K562 (cell line): ENCODE measurements around the gene ADORA2B. TPM values are rescaled to one million over a fixed set of nuclear protein-coding genes. Genes with fewer than 3 reads are reported as not detected.

Experiments
- ARID1B ChIP-seq: fragments of 450-650 bp; IDR thresholded peaks from 2 replicates; pipeline ENCODE4 v1.6.1; 2016; ENCODE audit warnings: antibody characterized with exemption, mild to moderate bottlenecking, inconsistent platforms
- BMI1 ChIP-seq: fragments of 150-350 bp; IDR thresholded peaks from 2 replicates; pipeline ENCODE4 v1.6.1; 2014; ENCODE audit warnings: low read length
- C11orf30 ChIP-seq: fragments of 450-650 bp; IDR thresholded peaks from 2 replicates; pipeline ENCODE4 v1.6.1; 2016; ENCODE audit warnings: low read depth, mild to moderate bottlenecking
- HDAC3 ChIP-seq: fragments of 450-650 bp; IDR thresholded peaks from 2 replicates; pipeline ENCODE4 v1.6.1; 2018; ENCODE audit warnings: borderline replicate concordance, mild to moderate bottlenecking, moderate library complexity; ENCODE audit not compliant: partially characterized antibody
- HNRNPLL ChIP-seq: fragments of 200-400 bp; formaldehyde crosslinking; IDR thresholded peaks from 2 replicates; pipeline ENCODE4 v1.6.1; 2017; ENCODE audit warnings: low read length, low read depth, mild to moderate bottlenecking; ENCODE audit not compliant: poor library complexity, severe bottlenecking
- MAFG ChIP-seq: fragments of 450-650 bp; conservative IDR thresholded peaks from 2 replicates; pipeline ENCODE4 v1.6.1; 2016; ENCODE audit warnings: missing genetic modification characterization, missing compliant biosample characterization
- MED1 ChIP-seq: sonication (generic); formaldehyde crosslinking; IDR thresholded peaks from 2 replicates; pipeline ENCODE4 v1.8.1; 2023; ENCODE audit warnings: missing genetic modification reagents, borderline replicate concordance
- NCOA1 ChIP-seq: fragments of 450-650 bp; IDR thresholded peaks from 2 replicates; pipeline ENCODE4 v1.6.1; 2016; ENCODE audit warnings: low read depth
- TRIM24 ChIP-seq, 2 experiments: fragments of 450-650 bp; IDR thresholded peaks; 2 replicates each; pipeline ENCODE4 v1.6.1; 2016
- YBX1 ChIP-seq: fragments of 450-650 bp; IDR thresholded peaks from 2 replicates; pipeline ENCODE4 v1.7.1; 2016; ENCODE audit warnings: mild to moderate bottlenecking
- ZBTB12 ChIP-seq: fragments of 250-450 bp; sonication (Bioruptor Pico); IDR thresholded peaks from 2 replicates; pipeline ENCODE4 v1.4.0; 2020
- ZNF408 ChIP-seq: fragments of 250-450 bp; sonication (Bioruptor Pico); IDR thresholded peaks from 2 replicates; pipeline ENCODE4 v1.4.0; 2020; ENCODE audit warnings: low read depth, mild to moderate bottlenecking, moderate library complexity
- ZNF561 ChIP-seq: fragments of 450-650 bp; formaldehyde crosslinking; conservative IDR thresholded peaks from 2 replicates; pipeline ENCODE4 v1.4.0; 2020; ENCODE audit warnings: mild to moderate bottlenecking, moderate library complexity
- ZNF57 ChIP-seq: fragments of 450-650 bp; formaldehyde crosslinking; IDR thresholded peaks from 2 replicates; pipeline ENCODE4 v1.4.0; 2020; ENCODE audit warnings: mild to moderate bottlenecking, moderate library complexity
- ZNF668 ChIP-seq: fragments of 250-450 bp; sonication (Bioruptor Pico); IDR thresholded peaks from 2 replicates; pipeline ENCODE4 v1.8.0; 2022; ENCODE audit warnings: mild to moderate bottlenecking, inconsistent platforms
- polyA plus RNA-seq, 8 experiments: library from polyadenylated mRNA; depleted of rRNA in 4 of 8; stranded (reverse) in 5 of 8; unstranded in 3 of 8; fragments of >200 nt; fragmentation: Nextera tagmentation in 2 of 8; fragmentation: Illumina TruSeq in 1 of 8; extraction: Ambion mirVana in 2 of 8; extraction: Trizol in 1 of 8; gene quantifications; 2 replicates each; pipeline versions ENCODE4 v1.2.1 to v1.2.3, GENCODE V29; 2011 to 2014; ENCODE audit warnings: inconsistent platforms in 1 of 8, missing spikeins in 1 of 8
- total RNA-seq, 7 experiments: library from RNA; depleted of rRNA in 6 of 7; stranded (reverse); fragments of >200 nt in 6 of 7; fragmentation: Illumina TruSeq in 2 of 7; extraction: Trizol in 2 of 7; gene quantifications; 2 replicates each; pipeline versions ENCODE4 v1.2.1 to v1.2.3, GENCODE V29; 2011 to 2021; ENCODE audit warnings: low replicate concordance in 1 of 7
- TF ChIP-seq, protein P1 (sequence below): fragments of 250-450 bp; sonication (Bioruptor Pico); IDR thresholded peaks from 2 replicates; pipeline ENCODE4 v1.5.0; 2021; ENCODE audit warnings: mild to moderate bottlenecking, borderline replicate concordance
- TF ChIP-seq, protein P2 (sequence below): fragments of 200-800 bp; sonication (Bioruptor generic); IDR thresholded peaks from 2 replicates; pipeline ENCODE4 v1.6.1; 2017; ENCODE audit warnings: missing genetic modification characterization, missing compliant biosample characterization
- TF ChIP-seq, protein P3 (sequence below): sonication (generic); formaldehyde crosslinking; IDR thresholded peaks from 2 replicates; pipeline ENCODE4 v1.9.0; 2022; ENCODE audit warnings: mild to moderate bottlenecking, missing genetic modification reagents

The ADORA2B gene
- total and polyA plus RNA-seq, 9 of the 15 experiments (the other 6 are each of a cell fraction or from before 2014, with no cell fraction given): 6.4 to 16.6 (median 10.5) TPM

DNA sequence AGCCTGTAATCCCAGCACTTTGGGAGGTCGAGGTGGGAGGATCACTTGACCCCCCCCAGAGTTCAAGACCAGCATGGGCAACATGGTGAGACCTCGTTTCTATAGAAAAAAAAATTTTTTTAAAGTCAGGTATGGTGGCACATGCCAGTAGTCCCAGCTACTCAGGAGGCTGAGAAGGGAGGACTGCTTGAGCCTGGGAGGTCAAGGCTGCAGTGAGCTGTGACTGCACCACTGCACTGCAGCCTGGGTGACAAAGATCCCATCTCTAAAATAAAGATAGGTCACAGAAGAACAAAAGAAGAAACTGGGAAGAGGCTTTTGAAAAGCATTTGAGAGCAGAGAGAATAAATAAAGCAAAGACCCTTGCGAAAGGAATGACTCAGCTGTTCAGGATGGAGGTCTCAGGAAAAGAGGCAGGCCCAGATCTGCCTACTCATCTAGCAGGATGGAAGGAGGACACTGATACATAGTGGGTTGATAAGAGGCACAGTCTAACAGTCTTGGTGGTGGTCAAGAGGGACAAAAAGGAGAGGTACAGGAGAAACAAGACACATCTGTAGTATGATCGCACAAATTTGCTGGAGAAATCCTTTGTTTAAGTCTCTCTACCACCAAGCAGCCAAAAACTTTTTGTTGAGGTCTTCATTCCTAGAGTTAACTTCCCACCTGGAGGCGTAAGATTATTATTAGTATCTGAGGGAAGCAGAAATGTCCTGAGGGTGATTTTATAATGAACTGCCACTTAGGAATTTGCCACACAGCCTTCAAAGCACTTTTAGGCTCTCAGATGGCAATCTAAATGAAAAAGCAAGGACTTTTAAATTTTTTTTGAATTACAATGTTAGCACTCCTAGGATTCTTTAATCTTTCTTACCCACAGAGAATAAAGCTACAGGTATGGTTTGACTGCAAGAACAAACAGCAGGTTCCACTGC lies 37.0 kb downstream of the ADORA2B start (continued):
- TF ChIP-seq, protein P1, sequence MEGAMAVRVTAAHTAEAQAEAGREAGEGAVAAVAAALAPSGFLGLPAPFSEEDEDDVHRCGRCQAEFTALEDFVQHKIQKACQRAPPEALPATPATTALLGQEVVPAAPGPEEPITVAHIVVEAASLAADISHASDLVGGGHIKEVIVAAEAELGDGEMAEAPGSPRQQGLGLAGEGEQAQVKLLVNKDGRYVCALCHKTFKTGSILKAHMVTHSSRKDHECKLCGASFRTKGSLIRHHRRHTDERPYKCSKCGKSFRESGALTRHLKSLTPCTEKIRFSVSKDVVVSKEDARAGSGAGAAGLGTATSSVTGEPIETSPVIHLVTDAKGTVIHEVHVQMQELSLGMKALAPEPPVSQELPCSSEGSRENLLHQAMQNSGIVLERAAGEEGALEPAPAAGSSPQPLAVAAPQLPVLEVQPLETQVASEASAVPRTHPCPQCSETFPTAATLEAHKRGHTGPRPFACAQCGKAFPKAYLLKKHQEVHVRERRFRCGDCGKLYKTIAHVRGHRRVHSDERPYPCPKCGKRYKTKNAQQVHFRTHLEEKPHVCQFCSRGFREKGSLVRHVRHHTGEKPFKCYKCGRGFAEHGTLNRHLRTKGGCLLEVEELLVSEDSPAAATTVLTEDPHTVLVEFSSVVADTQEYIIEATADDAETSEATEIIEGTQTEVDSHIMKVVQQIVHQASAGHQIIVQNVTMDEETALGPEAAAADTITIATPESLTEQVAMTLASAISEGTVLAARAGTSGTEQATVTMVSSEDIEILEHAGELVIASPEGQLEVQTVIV (CRISPR knock-in tag): no peak
- TF ChIP-seq, protein P2, sequence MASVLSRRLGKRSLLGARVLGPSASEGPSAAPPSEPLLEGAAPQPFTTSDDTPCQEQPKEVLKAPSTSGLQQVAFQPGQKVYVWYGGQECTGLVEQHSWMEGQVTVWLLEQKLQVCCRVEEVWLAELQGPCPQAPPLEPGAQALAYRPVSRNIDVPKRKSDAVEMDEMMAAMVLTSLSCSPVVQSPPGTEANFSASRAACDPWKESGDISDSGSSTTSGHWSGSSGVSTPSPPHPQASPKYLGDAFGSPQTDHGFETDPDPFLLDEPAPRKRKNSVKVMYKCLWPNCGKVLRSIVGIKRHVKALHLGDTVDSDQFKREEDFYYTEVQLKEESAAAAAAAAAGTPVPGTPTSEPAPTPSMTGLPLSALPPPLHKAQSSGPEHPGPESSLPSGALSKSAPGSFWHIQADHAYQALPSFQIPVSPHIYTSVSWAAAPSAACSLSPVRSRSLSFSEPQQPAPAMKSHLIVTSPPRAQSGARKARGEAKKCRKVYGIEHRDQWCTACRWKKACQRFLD (CRISPR knock-in tag): peak; percentile 51; the same call in 1 of the 2 replicates
- TF ChIP-seq, protein P3, sequence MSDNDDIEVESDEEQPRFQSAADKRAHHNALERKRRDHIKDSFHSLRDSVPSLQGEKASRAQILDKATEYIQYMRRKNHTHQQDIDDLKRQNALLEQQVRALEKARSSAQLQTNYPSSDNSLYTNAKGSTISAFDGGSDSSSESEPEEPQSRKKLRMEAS (CRISPR knock-in tag): no peak
- TF ChIP-seq BMI1: no peak
- no peak for TF ChIP-seq YBX1
- no peak for TF ChIP-seq HDAC3
- peak; percentile 14; the same call in 1 of the 2 replicates for TF ChIP-seq NCOA1
- TF ChIP-seq ARID1B: peak; percentile 86
- TF ChIP-seq ZBTB12 (CRISPR knock-in tag): no peak
- TF ChIP-seq TRIM24 (IDR thresholded peaks at IDR 0.05): peak; percentile 28 to 53; a peak in 2 of 4 replicates
- TF ChIP-seq C11orf30: peak; percentile 97
- TF ChIP-seq MED1 (CRISPR knock-in tag): no peak
- TF ChIP-seq ZNF561 (CRISPR knock-in tag): no peak
- TF ChIP-seq HNRNPLL: no peak
- TF ChIP-seq MAFG (tag): peak; percentile 93
- TF ChIP-seq ZNF408 (CRISPR knock-in tag): no peak
- no peak for TF ChIP-seq ZNF57 (CRISPR knock-in tag)
- no peak for TF ChIP-seq ZNF668 (CRISPR knock-in tag)
